SK-N-SH treated with all-trans-retinoic acid at 6 μM for 48 hours (cell line): ENCODE data around the gene WSCD2.

Experiments
- ATAC-seq: fragments of 200-7000 bp; cut with Tn5 transposase; 3 replicates; pipeline ENCODE4 v1.9.1; 2020; ENCODE audit warnings: mild to moderate bottlenecking, moderate library complexity
- ARNTL ChIP-seq: fragments of 450-650 bp; formaldehyde crosslinking; IDR thresholded peaks from 2 replicates; pipeline ENCODE4 v1.5.0; 2020; ENCODE audit warnings: low read depth, mild to moderate bottlenecking, moderate library complexity, borderline replicate concordance
- BACH2 ChIP-seq: fragments of 250-450 bp; sonication (Bioruptor Pico); IDR thresholded peaks from 2 replicates; pipeline ENCODE4 v1.9.0; 2021; ENCODE audit warnings: mild to moderate bottlenecking, borderline replicate concordance
- CSDC2 ChIP-seq: fragments of 250-450 bp; sonication (Bioruptor Pico); IDR thresholded peaks from 2 replicates; pipeline ENCODE4 v1.5.0; 2020; ENCODE audit warnings: mild to moderate bottlenecking, moderate library complexity
- ESRRG ChIP-seq: fragments of 250-450 bp; sonication (Bioruptor Pico); IDR thresholded peaks from 2 replicates; pipeline ENCODE4 v1.6.1; 2021; ENCODE audit warnings: mild to moderate bottlenecking
- OSR1 ChIP-seq: fragments of 250-450 bp; sonication (Bioruptor Pico); IDR thresholded peaks from 2 replicates; pipeline ENCODE4 v1.8.0; 2022; ENCODE audit warnings: moderate library complexity, mild to moderate bottlenecking, inconsistent platforms
- PPARA ChIP-seq: fragments of 250-450 bp; sonication (Bioruptor Pico); IDR thresholded peaks from 2 replicates; pipeline ENCODE4 v1.5.0; 2020; ENCODE audit warnings: mild to moderate bottlenecking, borderline replicate concordance
- RARB ChIP-seq: fragments of 250-450 bp; sonication (Bioruptor Pico); IDR thresholded peaks from 2 replicates; pipeline ENCODE4 v1.8.0; 2021; ENCODE audit warnings: mild to moderate bottlenecking, moderate library complexity
- SNAI2 ChIP-seq: fragments of 250-450 bp; sonication (Bioruptor Pico); IDR thresholded peaks from 2 replicates; pipeline ENCODE4 v1.5.0; 2020; ENCODE audit warnings: mild to moderate bottlenecking, moderate library complexity
- TCF4 ChIP-seq: fragments of 250-450 bp; sonication (Bioruptor Pico); IDR thresholded peaks from 2 replicates; pipeline ENCODE4 v1.8.0; 2021; ENCODE audit warnings: mild to moderate bottlenecking, moderate library complexity, borderline replicate concordance
- TOX ChIP-seq: fragments of 250-450 bp; sonication (Bioruptor Pico); IDR thresholded peaks from 2 replicates; pipeline ENCODE4 v1.8.0; 2021; ENCODE audit warnings: mild to moderate bottlenecking, moderate library complexity, borderline replicate concordance
- ZFP3 ChIP-seq: fragments of 250-450 bp; sonication (Bioruptor Pico); IDR thresholded peaks from 2 replicates; pipeline ENCODE4 v1.5.0; 2020; ENCODE audit warnings: mild to moderate bottlenecking, moderate library complexity
- ZFP30 ChIP-seq: fragments of 450-650 bp; formaldehyde crosslinking; IDR thresholded peaks from 2 replicates; pipeline ENCODE4 v1.5.0; 2022; ENCODE audit warnings: mild to moderate bottlenecking, moderate library complexity
- ZNF565 ChIP-seq: fragments of 450-650 bp; formaldehyde crosslinking; conservative IDR thresholded peaks from 2 replicates; pipeline ENCODE4 v1.5.0; 2020; ENCODE audit warnings: low read depth, mild to moderate bottlenecking, moderate library complexity
- ZNF8 ChIP-seq: fragments of 450-650 bp; formaldehyde crosslinking; IDR thresholded peaks from 2 replicates; pipeline ENCODE4 v1.5.0; 2020; ENCODE audit warnings: mild to moderate bottlenecking, moderate library complexity
- TF ChIP-seq, protein P1 (sequence below): fragments of 250-450 bp; sonication (Bioruptor Pico); IDR thresholded peaks from 2 replicates; pipeline ENCODE4 v1.5.1; 2020; ENCODE audit warnings: low read depth, mild to moderate bottlenecking, moderate library complexity
- TF ChIP-seq, protein P2 (sequence below): fragments of 250-450 bp; sonication (Bioruptor Pico); IDR thresholded peaks from 2 replicates; pipeline ENCODE4 v1.5.0; 2020; ENCODE audit warnings: mild to moderate bottlenecking, moderate library complexity
- TF ChIP-seq, protein P3 (sequence below): fragments of 250-450 bp; sonication (Bioruptor Pico); IDR thresholded peaks from 2 replicates; pipeline ENCODE4 v1.8.0; 2020; ENCODE audit warnings: mild to moderate bottlenecking, moderate library complexity, borderline replicate concordance
- TF ChIP-seq, protein P4 (sequence below): fragments of 250-450 bp; sonication (Bioruptor Pico); IDR thresholded peaks from 2 replicates; pipeline ENCODE4 v1.8.0; 2021; ENCODE audit warnings: low read depth, mild to moderate bottlenecking, moderate library complexity, borderline replicate concordance
- TF ChIP-seq, protein P5 (sequence below): fragments of 250-450 bp; sonication (Bioruptor Pico); IDR thresholded peaks from 2 replicates; pipeline ENCODE4 v1.5.1; 2021; ENCODE audit warnings: mild to moderate bottlenecking, moderate library complexity

The WSCD2 gene

DNA sequence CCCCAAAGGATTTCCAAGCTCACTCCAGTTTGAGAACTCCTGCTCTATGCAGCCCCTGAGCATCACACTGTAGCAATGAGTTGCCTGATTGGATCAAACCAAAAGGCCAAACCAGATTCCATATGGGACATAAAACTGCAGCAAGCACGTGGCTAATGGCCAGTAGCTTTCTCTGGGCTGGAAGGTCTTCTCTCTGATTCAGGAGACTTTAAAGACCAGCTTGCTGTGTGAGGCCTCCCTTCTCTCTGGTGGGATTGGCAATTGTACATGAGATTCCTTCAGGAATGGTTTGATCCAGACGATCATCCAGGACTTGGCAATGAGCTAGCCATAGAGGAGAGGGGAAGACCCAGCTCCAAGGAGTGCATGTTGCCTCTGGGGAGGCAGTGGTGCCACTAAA, 50.2 kb downstream of the WSCD2 start:
- no peak for ATAC-seq
- no peak for TF ChIP-seq BACH2 (CRISPR knock-in tag)
- no peak for TF ChIP-seq OSR1 (CRISPR knock-in tag)
- no peak for TF ChIP-seq RARB (CRISPR knock-in tag)
- TF ChIP-seq ZNF8 (CRISPR knock-in tag), result no peak
- TF ChIP-seq, protein P1, sequence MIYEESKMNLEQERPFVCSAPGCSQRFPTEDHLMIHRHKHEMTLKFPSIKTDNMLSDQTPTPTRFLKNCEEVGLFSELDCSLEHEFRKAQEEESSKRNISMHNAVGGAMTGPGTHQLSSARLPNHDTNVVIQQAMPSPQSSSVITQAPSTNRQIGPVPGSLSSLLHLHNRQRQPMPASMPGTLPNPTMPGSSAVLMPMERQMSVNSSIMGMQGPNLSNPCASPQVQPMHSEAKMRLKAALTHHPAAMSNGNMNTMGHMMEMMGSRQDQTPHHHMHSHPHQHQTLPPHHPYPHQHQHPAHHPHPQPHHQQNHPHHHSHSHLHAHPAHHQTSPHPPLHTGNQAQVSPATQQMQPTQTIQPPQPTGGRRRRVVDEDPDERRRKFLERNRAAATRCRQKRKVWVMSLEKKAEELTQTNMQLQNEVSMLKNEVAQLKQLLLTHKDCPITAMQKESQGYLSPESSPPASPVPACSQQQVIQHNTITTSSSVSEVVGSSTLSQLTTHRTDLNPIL (CRISPR knock-in tag), result no peak
- TF ChIP-seq TCF4, result no peak
- TF ChIP-seq ZFP30 (CRISPR knock-in tag), result no peak
- TF ChIP-seq, protein P2, sequence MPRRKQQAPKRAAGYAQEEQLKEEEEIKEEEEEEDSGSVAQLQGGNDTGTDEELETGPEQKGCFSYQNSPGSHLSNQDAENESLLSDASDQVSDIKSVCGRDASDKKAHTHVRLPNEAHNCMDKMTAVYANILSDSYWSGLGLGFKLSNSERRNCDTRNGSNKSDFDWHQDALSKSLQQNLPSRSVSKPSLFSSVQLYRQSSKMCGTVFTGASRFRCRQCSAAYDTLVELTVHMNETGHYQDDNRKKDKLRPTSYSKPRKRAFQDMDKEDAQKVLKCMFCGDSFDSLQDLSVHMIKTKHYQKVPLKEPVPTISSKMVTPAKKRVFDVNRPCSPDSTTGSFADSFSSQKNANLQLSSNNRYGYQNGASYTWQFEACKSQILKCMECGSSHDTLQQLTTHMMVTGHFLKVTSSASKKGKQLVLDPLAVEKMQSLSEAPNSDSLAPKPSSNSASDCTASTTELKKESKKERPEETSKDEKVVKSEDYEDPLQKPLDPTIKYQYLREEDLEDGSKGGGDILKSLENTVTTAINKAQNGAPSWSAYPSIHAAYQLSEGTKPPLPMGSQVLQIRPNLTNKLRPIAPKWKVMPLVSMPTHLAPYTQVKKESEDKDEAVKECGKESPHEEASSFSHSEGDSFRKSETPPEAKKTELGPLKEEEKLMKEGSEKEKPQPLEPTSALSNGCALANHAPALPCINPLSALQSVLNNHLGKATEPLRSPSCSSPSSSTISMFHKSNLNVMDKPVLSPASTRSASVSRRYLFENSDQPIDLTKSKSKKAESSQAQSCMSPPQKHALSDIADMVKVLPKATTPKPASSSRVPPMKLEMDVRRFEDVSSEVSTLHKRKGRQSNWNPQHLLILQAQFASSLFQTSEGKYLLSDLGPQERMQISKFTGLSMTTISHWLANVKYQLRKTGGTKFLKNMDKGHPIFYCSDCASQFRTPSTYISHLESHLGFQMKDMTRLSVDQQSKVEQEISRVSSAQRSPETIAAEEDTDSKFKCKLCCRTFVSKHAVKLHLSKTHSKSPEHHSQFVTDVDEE (CRISPR knock-in tag), result no peak
- no peak for TF ChIP-seq ZNF565 (CRISPR knock-in tag)

DNA sequence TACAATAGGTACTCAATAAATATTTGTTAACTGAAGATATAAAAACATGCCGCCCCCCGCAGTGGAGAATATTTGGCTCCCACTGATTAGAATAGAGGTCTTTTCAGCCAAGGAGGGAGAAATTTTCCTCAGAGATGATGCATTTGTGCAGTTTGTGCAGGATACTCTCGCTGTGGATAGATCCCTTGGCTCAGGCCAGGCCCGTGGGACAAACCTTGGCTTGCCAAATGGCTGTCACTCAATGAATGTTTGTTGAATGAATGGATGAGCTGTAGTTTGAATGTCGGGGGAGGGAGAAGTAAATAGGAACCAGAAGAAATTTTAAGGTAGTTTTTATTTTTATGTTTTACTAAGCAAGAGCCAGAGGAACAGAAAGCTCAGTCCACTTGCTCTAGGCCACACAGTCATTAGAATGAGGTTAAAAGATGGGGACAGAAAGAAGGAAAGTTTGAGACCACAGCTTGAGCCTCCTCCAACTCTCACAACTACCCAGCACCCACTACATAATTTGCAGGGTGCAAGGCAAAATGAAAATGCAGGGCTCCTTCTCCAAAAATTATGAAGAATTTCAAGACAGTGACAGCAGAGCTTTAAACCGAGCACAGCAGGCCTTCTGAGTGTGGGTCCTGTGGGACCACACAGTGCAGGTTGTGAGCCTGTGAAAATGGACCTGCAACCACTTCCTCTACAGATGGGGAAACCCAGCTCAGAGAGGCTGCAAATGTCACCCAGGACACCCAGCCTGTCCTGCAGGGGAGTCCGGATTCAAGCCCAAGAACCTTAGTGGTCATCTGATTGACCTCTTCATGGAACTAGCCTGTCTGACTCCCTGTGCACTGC, 51.4 kb downstream of the WSCD2 start:
- ATAC-seq, result no peak
- TF ChIP-seq SNAI2 (CRISPR knock-in tag) (no peak), RARB (CRISPR knock-in tag) (no peak), ESRRG (CRISPR knock-in tag) (no peak), PPARA (CRISPR knock-in tag) (no peak), ARNTL (CRISPR knock-in tag) (no peak), BACH2 (CRISPR knock-in tag) (no peak), CSDC2 (no peak), ZFP30 (CRISPR knock-in tag) (no peak), ZFP3 (no peak), TOX (CRISPR knock-in tag) (no peak)
- TF ChIP-seq, protein P3, sequence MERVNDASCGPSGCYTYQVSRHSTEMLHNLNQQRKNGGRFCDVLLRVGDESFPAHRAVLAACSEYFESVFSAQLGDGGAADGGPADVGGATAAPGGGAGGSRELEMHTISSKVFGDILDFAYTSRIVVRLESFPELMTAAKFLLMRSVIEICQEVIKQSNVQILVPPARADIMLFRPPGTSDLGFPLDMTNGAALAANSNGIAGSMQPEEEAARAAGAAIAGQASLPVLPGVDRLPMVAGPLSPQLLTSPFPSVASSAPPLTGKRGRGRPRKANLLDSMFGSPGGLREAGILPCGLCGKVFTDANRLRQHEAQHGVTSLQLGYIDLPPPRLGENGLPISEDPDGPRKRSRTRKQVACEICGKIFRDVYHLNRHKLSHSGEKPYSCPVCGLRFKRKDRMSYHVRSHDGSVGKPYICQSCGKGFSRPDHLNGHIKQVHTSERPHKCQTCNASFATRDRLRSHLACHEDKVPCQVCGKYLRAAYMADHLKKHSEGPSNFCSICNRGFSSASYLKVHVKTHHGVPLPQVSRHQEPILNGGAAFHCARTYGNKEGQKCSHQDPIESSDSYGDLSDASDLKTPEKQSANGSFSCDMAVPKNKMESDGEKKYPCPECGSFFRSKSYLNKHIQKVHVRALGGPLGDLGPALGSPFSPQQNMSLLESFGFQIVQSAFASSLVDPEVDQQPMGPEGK (CRISPR knock-in tag), result no peak
- TF ChIP-seq, protein P4, sequence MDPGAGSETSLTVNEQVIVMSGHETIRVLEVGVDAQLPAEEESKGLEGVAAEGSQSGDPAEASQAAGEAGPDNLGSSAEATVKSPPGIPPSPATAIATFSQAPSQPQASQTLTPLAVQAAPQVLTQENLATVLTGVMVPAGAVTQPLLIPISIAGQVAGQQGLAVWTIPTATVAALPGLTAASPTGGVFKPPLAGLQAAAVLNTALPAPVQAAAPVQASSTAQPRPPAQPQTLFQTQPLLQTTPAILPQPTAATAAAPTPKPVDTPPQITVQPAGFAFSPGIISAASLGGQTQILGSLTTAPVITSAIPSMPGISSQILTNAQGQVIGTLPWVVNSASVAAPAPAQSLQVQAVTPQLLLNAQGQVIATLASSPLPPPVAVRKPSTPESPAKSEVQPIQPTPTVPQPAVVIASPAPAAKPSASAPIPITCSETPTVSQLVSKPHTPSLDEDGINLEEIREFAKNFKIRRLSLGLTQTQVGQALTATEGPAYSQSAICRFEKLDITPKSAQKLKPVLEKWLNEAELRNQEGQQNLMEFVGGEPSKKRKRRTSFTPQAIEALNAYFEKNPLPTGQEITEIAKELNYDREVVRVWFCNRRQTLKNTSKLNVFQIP, result no peak
- TF ChIP-seq, protein P2 (CRISPR knock-in tag), result no peak
- TF ChIP-seq, protein P5, sequence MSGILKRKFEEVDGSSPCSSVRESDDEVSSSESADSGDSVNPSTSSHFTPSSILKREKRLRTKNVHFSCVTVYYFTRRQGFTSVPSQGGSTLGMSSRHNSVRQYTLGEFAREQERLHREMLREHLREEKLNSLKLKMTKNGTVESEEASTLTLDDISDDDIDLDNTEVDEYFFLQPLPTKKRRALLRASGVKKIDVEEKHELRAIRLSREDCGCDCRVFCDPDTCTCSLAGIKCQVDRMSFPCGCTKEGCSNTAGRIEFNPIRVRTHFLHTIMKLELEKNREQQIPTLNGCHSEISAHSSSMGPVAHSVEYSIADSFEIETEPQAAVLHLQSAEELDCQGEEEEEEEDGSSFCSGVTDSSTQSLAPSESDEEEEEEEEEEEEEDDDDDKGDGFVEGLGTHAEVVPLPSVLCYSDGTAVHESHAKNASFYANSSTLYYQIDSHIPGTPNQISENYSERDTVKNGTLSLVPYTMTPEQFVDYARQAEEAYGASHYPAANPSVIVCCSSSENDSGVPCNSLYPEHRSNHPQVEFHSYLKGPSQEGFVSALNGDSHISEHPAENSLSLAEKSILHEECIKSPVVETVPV, result no peak
